GM12878 (cell line): ENCODE results near the gene SLC9A3. TPM values are rescaled to one million over a fixed set of nuclear protein-coding genes. Genes with fewer than 3 reads are reported as not detected.

Source experiments
- ATAC-seq: fragments of 200-7000 bp; cut with Tn5 transposase; 3 replicates; pipeline ENCODE4 v1.9.1; 2020; ENCODE audit warnings: mild to moderate bottlenecking, moderate library complexity
- BruUV-seq: library from RNA; stranded (reverse); fragments of 400-500 nt; replicated peaks from 2 replicates; lab custom pipeline; 2021; lab: Mats Ljungman, UMichigan
- CTCF ChIA-PET: fragments of 300-600 bp; sonication (Branson Sonifier 250); formaldehyde crosslinking; extraction: SDS; loops from one replicate; lab custom pipeline; 2021; ENCODE audit warnings: inconsistent platforms; lab: Yijun Ruan, JAX
- POLR2A ChIA-PET: fragments of 350-600 bp; formaldehyde crosslinking; extraction: SDS; loops from one replicate; lab custom pipeline; 2021; ENCODE audit warnings: inconsistent platforms; lab: Charles Lee
- RAD21 ChIA-PET: fragments of 300-600 bp; sonication (Branson Sonifier 250); formaldehyde crosslinking; loops from one replicate; lab custom pipeline; 2023; ENCODE audit warnings: antibody characterized with exemption; ENCODE audit not compliant: unreplicated experiment; lab: Charles Lee
- SMC1A ChIA-PET: fragments of 300-600 bp; sonication (Branson Sonifier 250); formaldehyde crosslinking; loops from one replicate; lab custom pipeline; 2023; ENCODE audit not compliant: unreplicated experiment, uncharacterized antibody; lab: Charles Lee
- DNase-seq: peaks from one replicate; pipeline ENCODE4 v3.0.0-alpha.2; 2011; ENCODE audit warnings: low read depth, low spot score
- FAIRE-seq: peaks from 3 replicates; lab custom pipeline; 2011; peaks lifted over from hg19 to GRCh38; lab: Jason Lieb, UNC
- H2AFZ ChIP-seq: 2 replicates; pipeline ENCODE4 v1.6.0; 2011; ENCODE audit warnings: low read depth, low read length, control low read depth; ENCODE audit not compliant: control insufficient read depth
- H3K27ac ChIP-seq: 2 replicates; pipeline ENCODE4 v1.5.1; 2011; ENCODE audit warnings: control low read depth; ENCODE audit not compliant: control insufficient read depth, insufficient read depth
- H3K27me3 ChIP-seq, 2 experiments: replicated peaks in 1 of 2; 2 replicates each; pipeline versions ENCODE4 v1.6.0 to v1.6.1; 2011; ENCODE audit warnings: low read length in 1 of 2; ENCODE audit not compliant: control insufficient read depth in 2 of 2, insufficient read depth in 2 of 2
- H3K36me3 ChIP-seq, 2 experiments: 2 replicates each; pipeline ENCODE4 v1.5.1; 2011; ENCODE audit warnings: low read length in 1 of 2; ENCODE audit not compliant: control insufficient read depth in 2 of 2, insufficient read depth in 2 of 2
- H3K4me1 ChIP-seq: 2 replicates; pipeline ENCODE4 v1.6.1; 2011; ENCODE audit warnings: mild to moderate bottlenecking, low read length, moderate library complexity, mixed read lengths; ENCODE audit not compliant: control insufficient read depth, insufficient read depth
- H3K4me2 ChIP-seq: 2 replicates; pipeline ENCODE4 v1.6.0; 2011; ENCODE audit warnings: control low read depth; ENCODE audit not compliant: control insufficient read depth, insufficient read depth
- H3K4me3 ChIP-seq: fragments of 200-600 bp; sonication (generic); 2 replicates; pipeline ENCODE4 v1.5.1; 2016
- H3K79me2 ChIP-seq: 2 replicates; pipeline ENCODE4 v1.6.0; 2011; ENCODE audit warnings: low read length; ENCODE audit not compliant: control insufficient read depth, insufficient read depth
- H3K9ac ChIP-seq: 2 replicates; pipeline ENCODE4 v1.8.0; 2011; ENCODE audit warnings: low read length, control low read depth, mixed read lengths; ENCODE audit not compliant: control insufficient read depth, insufficient read depth
- H3K9me3 ChIP-seq: replicated peaks from 3 replicates; pipeline ENCODE4 v1.5.1; 2011; ENCODE audit warnings: mild to moderate bottlenecking, low read length; ENCODE audit not compliant: control insufficient read depth, insufficient read depth
- H4K20me1 ChIP-seq: 2 replicates; pipeline ENCODE4 v1.6.0; 2011; ENCODE audit not compliant: control insufficient read depth, insufficient read depth
- DPF2 ChIP-seq: fragments of 450-650 bp; IDR thresholded peaks from 2 replicates; pipeline ENCODE4 v1.6.1; 2017; ENCODE audit warnings: mild to moderate bottlenecking
- ETV6 ChIP-seq, 2 experiments: fragments of 450-650 bp in 1 of 2; IDR thresholded peaks in 1 of 2; conservative IDR thresholded peaks in 1 of 2; 2 replicates each; pipeline ENCODE4 v1.6.1; 2014; ENCODE audit warnings: antibody characterized with exemption in 1 of 2, borderline replicate concordance in 1 of 2, low read depth in 1 of 2, mild to moderate bottlenecking in 1 of 2, moderate library complexity in 1 of 2
- GATAD2B ChIP-seq: fragments of 450-650 bp; conservative IDR thresholded peaks from 2 replicates; pipeline ENCODE4 v1.6.1; 2017; ENCODE audit warnings: low read depth, mild to moderate bottlenecking, moderate library complexity
- JUND ChIP-seq: IDR thresholded peaks from 2 replicates; pipeline ENCODE4 v1.6.1; 2012; ENCODE audit warnings: low read depth, mild to moderate bottlenecking, low read length, improper control_type of control experiment, moderate library complexity
- KDM1A ChIP-seq: fragments of 200-600 bp; sonication (generic); IDR thresholded peaks from 2 replicates; pipeline ENCODE4 v1.6.1; 2016; ENCODE audit warnings: borderline replicate concordance
- MEF2B ChIP-seq: fragments of 450-650 bp; IDR thresholded peaks from 2 replicates; pipeline ENCODE4 v1.6.1; 2018; ENCODE audit warnings: mild to moderate bottlenecking, moderate library complexity; ENCODE audit not compliant: partially characterized antibody, poor library complexity, severe bottlenecking
- SIX5 ChIP-seq: IDR thresholded peaks from 2 replicates; pipeline ENCODE4 v1.6.1; 2011; ENCODE audit warnings: mild to moderate bottlenecking, low read depth, low read length, moderate library complexity; ENCODE audit not compliant: severe bottlenecking
- TCF7 ChIP-seq: IDR thresholded peaks from 2 replicates; pipeline ENCODE4 v1.6.1; 2014; ENCODE audit warnings: antibody characterized with exemption, borderline replicate concordance
- ZNF217 ChIP-seq: fragments of 450-650 bp; IDR thresholded peaks from 2 replicates; pipeline ENCODE4 v1.6.1; 2017; ENCODE audit warnings: antibody characterized with exemption, mild to moderate bottlenecking
- WGBS: methylation state at CpG from one replicate; pipeline ENCODE4 v1.1.6; 2016; ENCODE audit warnings: low lambda C conversion rate; ENCODE audit not compliant: insufficient replicate concordance, insufficient coverage; ENCODE audit errors: missing lambda C conversion rate; 5-methylcytosine and 5-hydroxymethylcytosine counted together
- in situ Hi-C: fragments of 300-500 bp; cut with MboI; formaldehyde crosslinking; loops from 9 replicates; pipeline ENCODE4 v1.14.3; 2018; ENCODE audit warnings: mixed read lengths
- intact Hi-C: fragments of 100-400 bp; cut with micrococcal nuclease; formaldehyde crosslinking; loops from one replicate; pipeline ENCODE4 v1.14.2; 2022; ENCODE audit not compliant: unreplicated experiment
- polyA plus RNA-seq, 11 experiments: library from polyadenylated mRNA; depleted of rRNA in 4 of 11; unstranded in 6 of 11; stranded (reverse) in 5 of 11; fragments of >200 nt; fragmentation: Nextera tagmentation in 4 of 11; fragmentation: Illumina TruSeq in 1 of 11; extraction: Ambion mirVana in 4 of 11; extraction: Trizol in 1 of 11; gene quantifications; 1 replicate in 1 of 11; 2 replicates in 10 of 11; pipeline versions ENCODE4 v1.2.1 to v1.2.3, GENCODE V29; 2011 to 2016; ENCODE audit warnings: inconsistent platforms in 2 of 11, missing spikeins in 2 of 11, low read depth in 1 of 11
- total RNA-seq, 4 experiments: library from RNA; depleted of rRNA in 3 of 4; stranded (reverse); fragments of >200 nt in 3 of 4; fragmentation: Illumina TruSeq in 1 of 4; extraction: Trizol in 1 of 4; gene quantifications; 2 replicates each; pipeline versions ENCODE4 v1.2.1 to v1.2.3, GENCODE V29; 2013 to 2021

SLC9A3 gene
- total and polyA plus RNA-seq, 10 of the 15 experiments (the other 5 are each of a cell fraction or from before 2014, with no cell fraction given): 0.04 to 5.2 (median 2.3) TPM; not detected in 1

DNA sequence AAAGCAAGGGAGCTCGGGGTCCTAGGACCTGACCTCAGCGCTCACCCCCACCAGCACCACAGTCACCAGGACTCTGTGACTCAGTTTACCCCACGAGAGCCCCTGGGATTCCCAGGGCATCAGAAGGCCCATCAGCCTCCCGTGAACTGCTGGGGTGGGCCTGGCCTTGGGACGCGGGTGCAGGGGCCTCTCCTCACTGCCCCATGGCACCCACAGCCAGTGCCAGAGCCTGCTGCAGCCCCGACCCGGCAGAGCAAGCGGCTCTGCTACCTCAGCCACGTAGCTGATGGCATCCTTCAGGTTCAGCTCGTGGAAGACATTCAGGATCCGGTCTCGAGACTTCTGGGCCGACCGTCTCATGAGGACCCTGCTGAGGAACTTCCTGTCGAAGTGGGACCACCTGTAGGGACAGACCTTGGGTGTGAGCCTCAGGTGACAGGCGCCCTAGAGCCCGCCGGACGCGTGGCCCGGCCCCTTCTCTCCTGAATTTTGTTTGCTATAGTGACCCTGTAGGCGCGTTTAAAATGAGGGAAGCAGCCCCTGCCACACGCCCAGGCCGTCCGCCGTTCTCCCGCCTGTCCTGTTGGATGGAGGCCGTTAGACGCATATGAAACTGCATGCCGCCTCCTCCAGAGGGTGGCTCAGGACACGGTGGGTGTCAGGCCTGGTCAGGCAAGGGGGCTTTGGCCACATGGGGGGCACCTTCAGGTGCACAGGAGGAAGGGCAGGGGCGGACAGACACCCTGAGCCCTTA, 44.5 kb downstream of the SLC9A3 start:
- TF ChIP-seq GATAD2B (no peak), ETV6 (conservative IDR thresholded peaks at IDR 0.05 in 1 of 2, IDR thresholded peaks at IDR 0.05 in 1 of 2; ENCODE audit: borderline replicate concordance in 1 of 2, low read depth in 1 of 2) (no peak), JUND (no peak), MEF2B (no peak), SIX5 (no peak), DPF2 (no peak), TCF7 (no peak), ZNF217 (no peak), KDM1A (no peak)
- ChIA-PET RAD21 (no interaction called here), CTCF (no interaction called here), POLR2A (no interaction called here), SMC1A (no interaction called here)
- ATAC-seq (no peak), FAIRE-seq (no peak), DNase-seq (no peak)
- Histone ChIP-seq H3K9ac (no peak overlapping the region), H4K20me1 (no peaks in the 10 kb centered on the region), H3K27me3 (no peaks in the 10 kb centered on the region), H3K4me2 (no peak overlapping the region), H2AFZ (no peak overlapping the region), H3K9me3 (no peaks in the 10 kb centered on the region), H3K79me2 (no peaks in the 10 kb centered on the region), H3K4me3 (no peak overlapping the region), H3K36me3 (no peaks in the 10 kb centered on the region), H3K4me1 (no peaks in the 10 kb centered on the region), H3K27ac (no peak overlapping the region)
- BruUV-seq: no TSS peak
- WGBS: 73% methylated on average over 33 of the region's 34 CpGs
- in situ Hi-C loops (no loop called here), intact Hi-C loops (loop anchor here (10.0 kb wide), 1 partner anchor 135 kb away; the partner anchor contains the start of gene CEP72)
